DMS79 (cell line): ENCODE results near the gene TAMALIN.
"Not testable (repeated sequence)": the region's sequence is repeated elsewhere in the genome, so short reads cannot be mapped to it uniquely, and the experiment has no call there.

Source experiments
- DNase-seq: peaks from one replicate; lab custom pipeline; 2025; lab: John Stamatoyannopoulos, UW

Gene TAMALIN

GRCh38 chr12:52006726-52007157, at the start of gene TAMALIN:
TSS of gene TAMALIN (plus strand) at chr12:52006946. CDS start at chr12:52007020, 74 bp downstream.
- DNase-seq = no peak

GRCh38 chr12:51958542-51958941, 48.2 kb upstream of the TAMALIN start:
- DNase-seq = no peak

DNA sequence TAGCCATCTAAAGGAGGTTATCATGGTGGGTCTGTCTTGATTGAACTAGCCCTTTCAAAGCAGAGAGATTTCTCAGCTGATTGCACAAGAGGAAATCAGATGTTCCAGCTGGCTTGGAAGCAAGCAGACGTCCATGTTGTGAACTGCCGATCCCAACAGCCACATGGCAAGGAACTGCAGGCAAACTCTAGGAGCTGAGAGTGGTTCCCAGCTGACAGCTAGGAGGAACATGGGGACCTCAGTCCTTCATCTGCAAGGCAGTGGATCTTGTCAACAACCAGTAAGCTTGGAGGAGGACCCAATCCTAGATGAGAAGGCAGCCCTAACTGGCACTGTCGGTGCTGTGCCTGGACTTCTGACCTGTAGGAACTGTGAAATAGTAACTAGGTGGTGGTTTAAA, 47.5 kb upstream of the TAMALIN start:
- no peak for DNase-seq

DNA sequence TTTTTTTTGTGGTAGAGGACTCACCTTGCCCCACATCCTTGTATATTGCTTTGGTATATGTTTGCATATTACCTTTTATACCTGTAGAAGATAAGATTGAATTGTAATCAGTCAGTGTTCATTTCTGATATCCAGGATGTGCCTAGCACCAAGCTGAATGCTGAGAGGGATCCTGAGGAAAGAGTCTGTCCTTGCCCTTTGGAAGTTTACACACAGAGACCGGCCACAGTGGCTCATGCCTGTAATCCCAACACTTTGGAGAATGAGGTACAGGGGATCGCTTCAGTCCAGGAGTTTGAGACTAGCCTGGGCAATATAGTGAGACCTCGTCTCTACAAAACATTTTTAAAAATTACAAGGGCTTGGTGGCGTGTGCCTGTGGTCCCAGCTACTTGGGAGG, 46.8 kb upstream of the TAMALIN start:
- no peak for DNase-seq

DNA sequence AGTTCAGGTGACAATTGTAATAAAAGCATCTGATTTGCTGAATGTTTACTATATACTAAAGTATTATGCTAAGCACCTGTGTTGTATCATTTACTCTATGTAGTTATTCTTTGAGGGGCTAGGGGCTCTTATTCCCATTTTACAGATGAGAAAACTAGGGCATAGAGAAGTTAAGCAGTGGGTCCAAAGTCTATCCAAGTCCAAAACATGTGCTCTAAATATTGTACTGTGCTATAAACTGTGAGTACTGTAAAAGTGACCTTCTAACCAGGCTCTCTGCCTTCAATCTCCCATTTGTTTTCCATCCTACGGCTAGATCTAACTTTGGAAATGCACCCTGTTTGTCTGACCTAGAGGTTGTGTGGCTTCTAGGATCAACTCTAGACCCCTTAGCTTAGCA, 46.3 kb upstream of the TAMALIN start:
- DNase-seq = no peak

- DNase-seq = no peak
These were observed 45.9 kb upstream of the TAMALIN start for GRCh38 chr12:51960890-51961289.

- no peak for DNase-seq
These were observed 44.9 kb upstream of the TAMALIN start for GRCh38 chr12:51961834-51962233.

- DNase-seq = no peak
These were observed 44.0 kb upstream of the TAMALIN start for GRCh38 chr12:51962737-51963136.

- DNase-seq = no peak
These were observed 43.3 kb upstream of the TAMALIN start for GRCh38 chr12:51963477-51963876.

GRCh38 chr12:51969643-51970042, 37.1 kb upstream of the TAMALIN start:
- no peak for DNase-seq

DNA sequence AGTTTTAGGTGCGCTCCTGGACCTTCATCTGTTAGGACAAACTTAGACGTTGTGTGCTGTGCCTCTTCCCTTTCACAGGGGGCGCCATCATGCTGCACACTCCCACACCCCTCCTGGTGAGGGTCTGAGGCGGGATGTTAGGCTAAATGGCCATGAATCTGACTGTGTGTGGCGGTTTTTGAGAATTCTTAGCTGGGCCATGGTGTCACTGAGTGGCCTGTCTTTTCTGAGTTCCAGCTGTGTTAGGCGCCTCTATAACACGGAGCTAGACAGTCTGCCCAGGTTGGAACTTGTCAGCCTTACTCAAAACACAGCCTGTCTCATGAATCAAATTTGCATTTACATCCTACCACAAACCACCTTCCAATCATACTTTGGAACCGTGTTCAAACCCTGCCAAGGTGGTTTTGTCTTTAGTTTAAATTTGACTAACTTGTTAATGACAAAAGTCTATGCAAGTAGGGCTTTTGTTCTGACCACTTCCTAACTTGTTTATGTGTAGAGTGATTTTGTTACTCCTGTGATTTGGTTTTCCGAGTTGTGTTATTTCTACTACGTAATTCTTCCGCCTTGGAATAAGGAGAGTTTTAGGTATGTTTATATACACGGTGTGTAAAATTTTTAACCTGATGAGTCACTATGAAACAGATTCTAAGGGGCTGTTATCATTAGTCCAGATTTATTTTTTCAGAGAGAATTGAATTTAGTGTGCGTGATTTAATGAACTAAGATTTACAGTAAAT, 35.7 kb upstream of the TAMALIN start:
- DNase-seq = no peak

DNA sequence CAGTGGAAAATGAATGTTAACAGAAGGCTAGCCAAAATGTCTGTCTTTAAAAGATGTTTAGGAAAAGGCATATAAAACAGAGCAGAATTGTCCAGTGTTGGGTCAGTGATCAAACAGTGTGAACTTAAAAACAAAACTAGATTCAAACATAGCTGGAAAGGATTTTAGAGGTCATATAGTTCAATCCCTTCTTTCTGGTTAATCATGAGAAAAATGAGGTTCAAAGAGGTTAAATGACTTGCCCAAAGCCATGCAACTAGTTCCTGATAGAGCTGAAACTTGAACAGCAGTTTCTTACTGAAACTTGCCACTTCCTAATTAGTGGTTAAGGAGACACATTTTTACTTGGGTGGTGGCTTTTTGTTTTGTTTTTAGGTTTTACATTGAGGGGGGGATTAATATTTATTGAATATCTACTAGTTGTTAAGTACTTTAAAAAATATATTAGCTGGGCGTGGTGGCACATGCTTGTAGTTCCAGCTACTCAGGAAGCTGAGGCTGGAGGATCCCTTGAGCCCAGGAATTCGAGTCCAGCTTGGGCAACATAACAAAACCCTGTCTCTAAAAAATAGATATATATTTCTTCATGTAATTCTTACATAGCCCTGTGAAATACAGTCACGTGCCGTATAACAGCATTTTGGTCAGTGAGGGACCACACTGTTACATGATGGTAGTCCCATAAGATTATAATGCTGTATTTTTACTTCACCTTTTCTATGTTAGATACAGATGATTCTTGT, 34.9 kb upstream of the TAMALIN start:
- no peak for DNase-seq

DNA sequence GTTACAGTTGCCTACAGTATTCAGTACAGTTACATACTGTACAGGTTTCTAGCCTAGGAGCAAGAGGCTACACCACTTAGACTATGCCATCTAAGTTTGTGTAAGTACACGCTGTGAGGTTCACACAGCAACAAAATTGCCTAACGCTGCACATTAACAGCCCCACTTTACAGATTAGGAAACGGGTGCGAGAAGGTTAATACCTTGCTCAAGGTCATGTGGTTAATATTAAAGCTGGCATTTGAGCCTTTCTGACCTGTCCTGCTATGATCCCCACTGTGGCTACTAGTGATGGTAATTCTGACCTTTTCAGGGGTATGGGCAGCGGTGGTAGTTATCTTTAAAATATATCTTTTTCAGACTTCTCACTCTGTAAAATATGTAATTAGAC, 34.3 kb upstream of the TAMALIN start:
- DNase-seq = no peak

DNA sequence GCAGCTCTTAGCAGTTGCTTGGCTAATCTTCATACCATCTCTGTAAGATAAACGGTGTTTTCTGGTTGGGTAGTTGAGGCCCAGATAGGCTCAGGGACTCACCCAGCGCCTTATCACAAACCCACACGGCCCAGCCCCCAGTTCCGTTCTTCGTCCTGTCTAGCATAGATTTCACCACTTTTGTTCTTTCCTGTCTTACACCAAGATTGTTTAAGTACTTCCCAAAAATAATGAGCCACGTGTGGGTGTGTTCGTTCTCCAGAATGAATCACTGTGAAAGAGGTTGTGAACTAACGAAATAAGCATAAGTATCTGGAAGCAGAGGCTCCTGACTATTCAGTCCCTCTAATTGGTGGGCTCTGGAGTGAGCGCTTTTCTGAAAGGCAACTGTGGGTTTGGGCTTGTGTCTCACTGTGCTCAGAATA, 33.9 kb upstream of the TAMALIN start:
- no peak for DNase-seq

DNA sequence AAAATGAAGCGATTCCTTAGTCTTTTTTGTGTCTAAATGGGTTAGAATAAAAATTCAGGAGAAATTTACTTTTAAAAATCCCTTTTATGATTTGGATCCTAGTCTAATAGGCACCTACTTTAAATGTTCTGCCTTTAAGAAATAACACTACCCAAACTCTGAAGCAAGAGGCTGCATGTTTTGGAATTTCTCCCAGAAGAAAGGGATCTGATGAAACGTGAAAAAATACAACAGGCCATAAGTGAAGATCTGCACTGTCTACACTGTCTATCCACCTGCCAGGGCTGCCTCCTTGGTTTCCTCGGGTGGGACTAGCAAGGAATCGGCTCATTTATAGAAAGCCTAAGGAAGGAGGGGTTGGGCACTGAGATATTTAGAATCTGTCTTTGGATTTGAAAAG, 33.2 kb upstream of the TAMALIN start:
- no peak for DNase-seq

DNA sequence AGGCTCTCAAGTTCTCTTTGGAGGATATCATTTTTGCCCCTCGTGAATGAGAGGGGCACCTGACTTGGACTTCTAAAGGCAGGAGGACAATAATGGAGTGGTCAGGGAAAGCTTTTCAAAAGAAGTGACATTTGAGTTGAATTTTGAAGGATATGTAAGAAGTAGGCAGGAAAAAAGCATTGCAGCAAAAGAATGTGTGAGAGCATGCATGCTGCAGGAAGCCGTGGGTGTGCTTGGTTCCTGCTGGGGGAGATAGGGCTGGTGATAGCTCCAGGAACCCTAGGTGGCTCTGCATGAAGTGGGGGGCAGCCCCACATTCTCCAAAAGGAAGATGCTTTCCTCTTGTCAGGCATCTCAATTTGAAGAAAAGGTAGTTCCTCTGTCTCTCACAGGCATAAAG, 32.1 kb upstream of the TAMALIN start:
- no peak for DNase-seq

DNA sequence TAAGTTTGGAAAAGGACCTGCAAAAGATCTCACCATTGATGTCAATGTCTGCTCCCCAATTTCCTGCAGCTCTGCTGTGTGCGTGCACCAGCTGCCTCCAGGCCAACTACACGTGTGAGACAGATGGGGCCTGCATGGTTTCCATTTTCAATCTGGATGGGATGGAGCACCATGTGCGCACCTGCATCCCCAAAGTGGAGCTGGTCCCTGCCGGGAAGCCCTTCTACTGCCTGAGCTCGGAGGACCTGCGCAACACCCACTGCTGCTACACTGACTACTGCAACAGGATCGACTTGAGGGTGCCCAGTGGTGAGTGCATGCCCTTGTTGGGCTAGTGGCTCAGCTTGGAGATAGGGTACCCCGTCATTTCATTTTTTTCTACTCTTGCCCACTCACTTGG, 31.6 kb upstream of the TAMALIN start:
- DNase-seq = no peak

GRCh38 chr12:51976376-51977160, 30.2 kb upstream of the TAMALIN start:
- DNase-seq = no peak

DNA sequence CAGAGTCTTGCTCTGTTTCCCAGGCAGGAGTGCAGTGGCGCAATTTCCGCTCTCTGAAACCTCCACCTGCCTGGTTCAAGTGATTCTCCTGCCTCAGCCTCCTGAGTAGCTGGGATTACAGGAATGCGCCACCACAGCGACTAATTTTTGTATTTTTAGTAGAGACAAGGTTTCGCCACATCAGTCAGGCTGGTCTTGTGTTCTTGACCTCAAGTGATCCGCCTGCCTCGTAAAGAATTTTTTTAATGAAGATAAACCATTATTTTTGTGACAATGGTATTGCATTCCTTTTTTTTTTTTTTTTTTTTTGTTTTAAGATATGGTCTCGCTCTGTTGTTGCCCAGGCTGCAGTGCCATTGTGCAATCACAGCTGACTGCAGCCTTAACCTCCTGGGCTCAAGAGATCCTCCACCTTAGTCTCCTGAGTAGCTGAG, 29.4 kb upstream of the TAMALIN start:
- no peak for DNase-seq

DNA sequence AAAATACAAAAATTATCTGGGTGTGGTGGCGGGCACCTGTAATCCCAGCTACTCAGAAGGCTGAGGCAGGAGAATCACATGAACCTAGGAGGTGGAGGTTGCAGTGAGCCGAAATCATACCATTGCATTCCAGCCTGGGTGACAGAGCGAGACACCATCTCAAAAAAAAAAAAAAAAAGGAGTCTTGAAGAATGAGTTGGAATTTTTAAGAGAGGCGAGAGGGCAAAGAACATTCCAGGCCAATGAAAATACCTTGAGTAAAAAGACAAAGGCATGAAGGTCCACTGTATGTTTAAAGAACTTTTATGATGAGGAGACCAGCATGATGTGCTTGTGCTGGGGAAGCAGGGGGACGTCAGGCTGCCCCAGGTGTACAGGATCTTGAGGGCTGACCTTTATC, 27.4 kb upstream of the TAMALIN start:
- not testable (repeated sequence) for DNase-seq

DNA sequence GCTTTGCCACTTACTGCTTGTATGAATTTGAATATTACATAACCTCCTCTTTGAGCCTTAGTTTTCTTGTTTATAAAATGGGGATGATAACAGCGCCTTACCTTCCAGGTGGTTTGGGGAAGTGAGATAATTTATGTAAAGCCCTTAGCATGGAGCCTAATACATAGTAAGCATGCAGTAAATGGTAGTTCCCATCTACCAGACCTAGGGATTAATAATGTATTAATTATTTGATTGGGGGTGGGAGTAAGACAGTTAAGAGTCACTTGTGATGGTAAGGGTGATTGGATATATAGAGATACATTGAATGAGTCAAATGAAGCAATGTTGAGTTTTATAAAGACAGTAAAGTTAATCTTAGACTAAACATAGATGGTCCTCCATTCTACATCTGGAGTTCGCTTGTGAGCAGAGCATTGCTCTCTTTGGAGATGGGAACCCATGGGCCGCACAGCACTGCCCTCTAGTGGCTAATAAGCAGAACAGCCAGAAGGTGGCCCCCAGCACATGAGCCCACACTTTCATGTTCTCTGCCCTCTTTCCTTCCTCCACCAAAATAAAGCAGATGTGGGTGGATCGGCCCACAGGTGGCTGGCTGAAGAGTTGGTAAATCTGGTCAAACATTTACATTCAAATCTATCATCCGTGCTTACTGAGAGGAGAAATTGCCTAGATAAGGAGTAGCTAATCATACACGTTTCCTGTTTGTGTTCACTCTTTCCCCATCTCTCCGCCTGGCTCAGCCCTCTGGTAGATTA, 26.5 kb upstream of the TAMALIN start:
- no peak for DNase-seq

DNA sequence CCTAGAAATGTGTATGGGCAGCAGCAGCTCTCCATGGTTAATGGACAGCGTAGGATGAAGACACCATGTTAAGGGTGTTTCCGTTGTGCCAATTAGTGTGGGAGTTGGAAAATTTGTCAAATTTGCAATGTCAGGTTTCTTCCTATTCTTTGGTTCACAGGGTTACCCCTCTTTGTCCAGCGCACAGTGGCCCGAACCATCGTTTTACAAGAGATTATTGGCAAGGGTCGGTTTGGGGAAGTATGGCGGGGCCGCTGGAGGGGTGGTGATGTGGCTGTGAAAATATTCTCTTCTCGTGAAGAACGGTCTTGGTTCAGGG, 26.0 kb upstream of the TAMALIN start:
- no peak for DNase-seq
